ENCODE results near the gene TBATA.

The TBATA gene

GRCh38 chr10:70807556-70807955 lies 22.4 kb upstream of the TBATA start:
- no peak for DNase-seq (ENCODE audit: low spot score)

GRCh38 chr10:70806841-70807240 lies 21.7 kb upstream of the TBATA start:
- DNase-seq (ENCODE audit: low spot score) = no peak

GRCh38 chr10:70805619-70806215 lies 20.5 kb upstream of the TBATA start:
- no peak for DNase-seq (ENCODE audit: low spot score)

GRCh38 chr10:70804421-70804808 lies 19.2 kb upstream of the TBATA start:
- DNase-seq (ENCODE audit: low spot score) = no peak

GRCh38 chr10:70803775-70804420 lies 18.7 kb upstream of the TBATA start:
- DNase-seq (ENCODE audit: low spot score) = no peak

- no peak for DNase-seq (ENCODE audit: low spot score)
Observed at GRCh38 chr10:70801854-70802253, 16.7 kb upstream of the TBATA start.

- no peak for DNase-seq (ENCODE audit: low spot score)
Observed at GRCh38 chr10:70799124-70799523, 13.9 kb upstream of the TBATA start.

GRCh38 chr10:70797840-70798239 lies 12.7 kb upstream of the TBATA start:
- no peak for DNase-seq (ENCODE audit: low spot score)

- no peak for DNase-seq (ENCODE audit: low spot score)
Observed at GRCh38 chr10:70795613-70796012, 10.4 kb upstream of the TBATA start.

- DNase-seq (ENCODE audit: low spot score) = no peak
Observed at GRCh38 chr10:70791386-70792039, 6.3 kb upstream of the TBATA start.

GRCh38 chr10:70786799-70787415 lies 1.7 kb upstream of the TBATA start:
- DNase-seq (ENCODE audit: low spot score) = peak; percentile 28

- no peak for DNase-seq (ENCODE audit: low spot score)
Observed at GRCh38 chr10:70784471-70784870, 706 bp downstream of the TBATA start.

GRCh38 chr10:70784016-70784415 lies 1.2 kb downstream of the TBATA start:
- no peak for DNase-seq (ENCODE audit: low spot score)

- DNase-seq (ENCODE audit: low spot score) = no peak
Observed at GRCh38 chr10:70782746-70783680, 2.2 kb downstream of the TBATA start.

- DNase-seq (ENCODE audit: low spot score) = no peak
Observed at GRCh38 chr10:70782086-70782745, 3.0 kb downstream of the TBATA start.

GRCh38 chr10:70781461-70782051 lies 3.6 kb downstream of the TBATA start:
- no peak for DNase-seq (ENCODE audit: low spot score)

GRCh38 chr10:70780772-70781171 lies 4.4 kb downstream of the TBATA start:
- no peak for DNase-seq (ENCODE audit: low spot score)

GRCh38 chr10:70780370-70780760 lies 4.8 kb downstream of the TBATA start:
- DNase-seq (ENCODE audit: low spot score) = no peak

- no peak for DNase-seq (ENCODE audit: low spot score)
Observed at GRCh38 chr10:70779511-70780369, 5.4 kb downstream of the TBATA start.

GRCh38 chr10:70779088-70779487 lies 6.1 kb downstream of the TBATA start:
- no peak for DNase-seq (ENCODE audit: low spot score)

Measured in activated CD4-positive, alpha-beta T cell treated with anti-CD3 and anti-CD28 coated beads, Interleukin-2, Interleukin-4, amounts not matched to agents 100 ng/mL and 50 ng/mL, durations not matched to agents 16 hours and 8 hours (primary cell).